GM15510 (cell line): ENCODE data around the gene PLCL2.

Experiments used
- POLR2A ChIP-seq: IDR thresholded peaks from 3 replicates; pipeline ENCODE4 v1.6.1; 2011; ENCODE audit warnings: borderline replicate concordance; ENCODE audit not compliant: insufficient read length; ENCODE audit errors: extremely low read depth

PLCL2 gene

DNA sequence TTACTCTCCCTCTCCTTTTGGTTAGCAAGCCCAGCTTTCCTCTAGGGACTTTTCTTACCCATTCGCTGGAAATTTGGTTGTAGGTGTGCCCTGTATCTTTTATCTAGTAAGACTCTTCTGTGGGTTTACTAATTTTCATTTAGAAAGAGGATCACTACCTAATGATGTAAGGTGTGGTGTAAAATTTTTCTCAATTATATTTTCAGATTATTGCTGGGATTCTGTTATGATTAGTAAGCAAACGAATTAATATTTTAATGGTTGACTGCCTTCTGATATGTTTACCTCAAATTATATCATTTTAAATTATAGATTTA is 28.5 kb downstream of the PLCL2 start:
- TF ChIP-seq POLR2A, result no peak

DNA sequence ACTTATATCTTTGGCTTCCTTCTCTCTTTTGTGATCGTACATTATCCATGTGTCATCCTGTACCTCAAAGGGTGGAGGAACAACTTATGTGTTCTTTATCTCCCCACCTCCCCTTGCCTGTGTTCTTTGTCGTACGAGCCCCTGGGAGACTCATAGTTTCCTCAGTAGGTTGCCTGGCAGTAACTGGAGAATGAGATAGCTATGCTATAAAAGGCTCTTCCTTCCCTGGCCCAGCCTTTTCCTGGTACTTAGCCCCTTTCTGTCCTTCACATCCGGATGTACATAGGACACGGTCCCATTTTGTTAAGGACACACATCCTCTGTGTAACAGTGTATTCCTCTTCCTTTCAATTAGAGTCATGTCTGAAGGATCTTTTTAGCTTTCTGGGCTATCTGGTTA is 32.1 kb downstream of the PLCL2 start:
- no peak for TF ChIP-seq POLR2A

DNA sequence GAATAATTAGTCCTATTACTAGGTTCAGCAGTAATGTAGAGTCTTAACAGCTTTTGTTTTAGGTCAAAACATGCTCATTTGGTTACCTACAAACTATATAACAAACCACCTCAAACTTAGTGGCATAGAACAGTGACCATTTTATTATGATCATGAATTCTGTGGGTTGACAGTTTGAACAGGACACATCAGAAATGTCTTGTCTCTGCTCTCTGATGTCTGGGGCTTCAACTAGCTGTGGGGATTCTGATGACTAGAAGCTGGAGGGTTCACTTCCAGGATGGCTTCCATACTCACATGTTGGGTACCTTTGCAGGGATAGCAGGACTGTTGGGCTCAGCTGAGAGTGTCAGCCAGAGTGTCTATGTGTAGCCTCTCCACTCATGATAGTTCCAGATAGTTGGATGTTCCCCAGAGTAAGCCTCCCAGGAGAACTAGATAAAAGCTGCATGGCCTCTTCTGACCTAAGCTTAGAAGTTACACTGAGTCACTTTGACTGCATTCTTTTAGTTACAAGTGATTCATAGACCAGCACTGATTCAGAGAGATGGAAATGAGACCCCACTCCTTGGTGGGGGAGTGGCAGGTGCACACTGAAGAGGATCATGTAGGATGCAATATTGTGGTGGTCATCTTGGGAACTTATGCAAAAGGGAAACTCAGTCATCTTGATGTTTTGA is 32.6 kb downstream of the PLCL2 start:
- TF ChIP-seq POLR2A, result no peak

DNA sequence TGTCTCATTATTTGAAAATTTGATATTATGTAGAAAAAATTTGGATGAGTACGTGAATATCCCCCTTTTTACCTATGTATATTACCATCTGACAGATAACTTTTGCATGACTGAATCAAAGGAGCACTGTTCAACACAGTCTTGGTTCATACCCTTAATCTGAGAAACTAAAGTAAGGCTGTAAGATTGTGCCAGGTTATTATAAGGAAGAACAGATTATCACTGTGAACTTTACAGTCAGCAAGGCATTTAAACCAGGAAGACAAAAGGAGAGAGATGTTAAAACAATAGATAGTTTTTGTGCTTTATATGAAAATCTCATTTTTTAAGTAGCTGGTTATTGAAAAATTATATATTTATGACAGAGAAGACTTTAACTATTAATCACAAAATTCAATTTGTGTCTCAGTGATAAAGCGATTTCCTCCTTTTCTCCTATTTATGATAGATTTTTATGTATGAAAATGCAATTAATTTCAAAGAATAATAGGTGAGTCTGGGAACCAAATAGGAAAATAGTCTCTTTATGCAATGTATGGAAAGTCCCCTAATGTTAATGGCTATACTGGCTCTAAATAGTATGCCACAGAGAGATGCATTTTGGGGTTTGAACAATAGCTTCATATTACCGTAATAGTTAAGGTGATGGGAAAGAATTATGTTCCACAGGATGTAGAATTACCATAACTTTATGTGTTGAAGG is 33.4 kb downstream of the PLCL2 start:
- TF ChIP-seq POLR2A, result no peak

DNA sequence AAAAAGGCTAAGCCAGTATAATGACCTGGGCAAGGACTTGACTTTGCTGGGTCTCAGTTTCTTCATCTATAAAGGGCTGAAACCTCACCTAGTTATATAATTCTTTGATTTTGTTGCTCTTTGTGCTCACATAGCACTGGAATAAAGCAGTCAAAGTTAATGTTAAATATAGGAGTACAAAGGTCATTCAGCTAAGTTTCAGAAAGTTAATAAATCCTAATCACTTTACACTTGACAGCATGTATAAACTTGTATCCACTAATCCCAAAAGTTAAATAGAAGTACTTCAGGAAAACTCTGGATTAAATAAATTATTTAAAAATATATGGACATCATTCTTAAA is 33.9 kb downstream of the PLCL2 start:
- no peak for TF ChIP-seq POLR2A

DNA sequence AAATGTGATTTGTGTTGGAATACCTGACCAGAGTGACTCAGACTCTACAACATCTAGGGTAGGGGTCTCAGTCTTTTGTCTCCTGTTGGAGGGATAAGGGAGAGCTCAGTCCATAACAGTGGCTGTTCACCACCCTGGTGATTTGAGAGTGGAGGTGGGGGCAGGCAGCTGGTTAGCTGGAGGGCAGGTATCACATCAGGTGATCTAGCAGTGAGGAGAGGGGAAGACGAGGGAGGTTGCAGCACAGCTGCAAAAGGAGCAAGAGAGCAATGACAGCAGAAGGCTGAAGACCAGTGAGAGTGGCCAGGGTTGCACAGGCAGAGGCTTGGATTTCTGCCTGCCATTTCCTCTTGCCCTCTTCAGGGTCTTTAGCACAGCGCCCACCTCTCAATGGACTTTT is 38.4 kb downstream of the PLCL2 start:
- TF ChIP-seq POLR2A, result no peak

DNA sequence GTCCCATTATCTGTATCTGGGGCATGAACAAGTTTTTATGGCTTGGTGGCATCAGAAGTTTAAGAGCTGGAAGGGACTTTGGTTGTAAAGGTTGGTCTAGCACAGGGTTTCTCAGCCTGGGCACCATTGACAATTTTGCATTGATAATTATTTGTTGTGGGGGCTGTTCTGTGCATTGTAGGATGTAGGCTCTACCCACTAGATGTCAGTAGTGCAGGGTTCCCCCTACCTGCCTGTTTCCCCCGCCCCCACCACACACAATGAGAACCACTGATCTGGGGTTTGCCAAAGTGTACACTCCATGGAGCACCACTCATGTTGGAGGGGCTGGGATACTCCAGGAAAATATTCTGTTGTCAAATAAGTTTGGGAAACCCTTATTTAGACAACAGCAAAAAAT is 42.7 kb downstream of the PLCL2 start:
- no peak for TF ChIP-seq POLR2A

DNA sequence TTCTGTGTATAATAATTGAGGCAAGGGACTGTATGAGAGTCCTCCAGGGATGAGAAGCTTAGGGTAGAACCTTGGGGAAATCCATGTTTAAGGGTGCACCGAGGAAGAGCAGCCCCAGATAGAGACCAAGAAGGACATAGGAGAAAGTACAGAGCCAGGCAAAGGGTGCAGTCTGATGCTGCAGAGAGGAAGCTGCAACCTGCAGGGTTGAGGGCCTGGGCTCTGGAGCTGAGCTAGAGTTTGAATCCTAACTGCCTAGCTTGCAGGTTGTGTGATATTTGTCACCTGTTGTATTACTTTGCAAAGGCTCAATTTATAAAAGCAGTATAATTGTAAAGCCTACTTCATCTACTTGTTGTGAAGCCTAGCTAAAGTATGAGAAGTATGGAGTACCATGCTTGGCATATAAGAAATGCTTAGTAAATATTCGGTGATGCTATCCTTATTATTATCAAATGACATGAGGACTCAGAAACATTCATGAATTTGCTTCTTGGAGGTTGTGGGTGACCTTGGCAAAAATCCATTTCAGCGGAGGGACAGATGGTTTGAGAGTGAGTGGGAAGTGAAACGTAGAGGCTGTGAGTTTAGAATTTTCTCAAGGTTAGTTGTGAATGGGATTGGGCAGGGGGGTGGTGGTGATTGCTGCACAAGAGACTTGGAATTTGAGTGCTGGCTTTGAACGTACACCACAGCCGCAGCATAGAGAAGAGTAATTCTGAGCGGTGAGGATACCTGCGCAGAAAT is 43.8 kb downstream of the PLCL2 start:
- TF ChIP-seq POLR2A, result no peak

DNA sequence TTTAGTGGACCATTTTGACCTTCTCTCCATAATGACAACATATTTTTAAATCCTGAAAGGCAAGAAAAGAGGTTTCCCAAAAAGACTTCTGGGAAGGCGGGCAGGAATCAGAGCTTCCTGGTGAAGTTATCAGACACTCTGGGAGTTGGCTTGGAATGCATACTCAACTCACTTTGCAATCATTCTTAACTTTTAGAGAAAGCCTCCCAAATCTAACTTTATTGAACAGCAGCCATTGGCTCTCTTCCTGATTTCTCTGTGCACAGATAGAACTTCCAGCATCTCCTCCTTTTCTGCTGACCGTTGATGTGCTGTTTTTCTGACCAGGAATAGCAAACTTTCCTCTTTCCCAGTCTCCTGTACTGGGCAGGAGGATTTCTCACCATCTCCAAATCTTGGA is 44.6 kb downstream of the PLCL2 start:
- no peak for TF ChIP-seq POLR2A

DNA sequence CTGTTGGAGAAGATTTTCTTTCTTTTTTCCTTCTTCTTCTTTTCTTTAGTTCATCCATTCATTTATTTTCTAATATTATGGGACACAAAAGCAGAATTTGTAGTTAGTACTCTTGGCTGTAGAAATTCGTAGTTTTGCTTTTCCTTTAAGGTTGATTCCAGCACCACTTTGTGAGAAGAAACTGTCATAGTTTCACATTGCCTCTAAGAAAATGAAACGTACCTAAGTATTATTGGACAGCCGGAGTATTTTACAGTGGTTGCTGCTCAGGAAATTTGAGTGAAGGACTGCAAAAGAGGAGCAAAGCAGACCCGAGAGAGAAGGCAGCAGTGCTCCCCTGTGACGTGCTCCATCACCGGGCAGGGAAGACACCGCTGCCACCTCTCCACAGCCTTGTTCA is 48.1 kb downstream of the PLCL2 start:
- no peak for TF ChIP-seq POLR2A

DNA sequence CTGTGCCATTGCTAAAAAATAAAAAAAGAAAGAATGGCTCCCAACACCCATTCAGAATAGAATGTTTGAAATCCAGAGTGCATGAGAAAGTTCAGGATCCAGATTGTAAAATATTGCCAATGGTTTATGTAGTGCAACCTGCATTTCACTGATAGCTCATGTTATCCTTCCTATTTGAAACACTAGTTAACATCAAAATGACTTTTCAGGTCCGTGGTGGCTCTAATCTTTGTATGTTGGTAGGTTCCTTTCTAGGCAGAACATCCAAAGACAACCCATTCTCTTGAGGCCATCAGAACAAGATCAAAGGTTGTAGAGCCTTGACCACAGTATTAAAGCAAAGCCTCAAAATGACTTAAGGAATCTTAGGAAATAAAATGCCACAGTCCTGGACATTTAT is 51.0 kb downstream of the PLCL2 start:
- TF ChIP-seq POLR2A, result no peak

DNA sequence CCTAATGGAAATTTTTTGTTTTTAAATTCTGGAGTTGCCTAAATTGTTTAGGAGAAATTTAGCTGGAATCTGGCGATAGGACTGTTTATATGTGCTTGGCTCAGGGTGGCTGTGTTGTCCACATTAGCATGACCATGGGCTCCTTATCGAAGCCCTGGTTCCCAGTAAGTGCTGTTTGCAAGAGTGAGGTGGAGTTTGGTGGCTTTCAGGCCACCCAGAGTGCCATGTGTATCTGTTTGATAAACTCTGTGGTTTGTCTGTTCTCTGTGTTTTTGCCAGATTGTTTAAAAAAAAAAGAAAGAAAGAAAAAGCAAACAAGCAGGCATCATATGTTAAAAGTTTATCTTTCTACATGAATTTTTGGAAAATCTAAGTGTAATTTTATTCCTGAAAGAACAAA is 51.5 kb downstream of the PLCL2 start:
- TF ChIP-seq POLR2A, result no peak

DNA sequence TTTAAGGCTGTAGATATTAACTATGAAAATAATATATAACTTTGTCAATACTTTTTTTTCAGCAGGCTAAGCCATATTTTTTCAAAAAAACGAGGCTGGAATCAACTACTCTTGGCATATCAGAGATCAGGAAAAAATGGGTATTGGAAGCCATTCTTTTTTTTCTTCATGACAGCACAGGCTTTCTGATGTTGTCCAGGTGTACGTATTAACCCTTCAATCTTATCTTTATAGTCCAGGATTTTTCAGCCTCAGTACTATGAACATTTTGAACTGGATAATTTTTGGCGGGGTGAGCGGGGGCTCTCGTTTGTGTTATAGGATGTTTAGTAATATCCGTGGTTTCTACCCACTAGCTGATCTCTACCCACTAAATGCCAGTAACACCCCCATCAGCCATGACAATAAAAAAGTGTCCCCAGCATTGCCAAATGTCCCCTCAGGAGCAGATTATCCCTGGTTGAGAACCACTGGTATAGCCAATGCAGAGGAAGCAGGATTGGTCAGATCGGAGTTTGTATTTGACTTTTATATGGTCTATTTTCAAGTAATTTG is 52.0 kb downstream of the PLCL2 start:
- no peak for TF ChIP-seq POLR2A

DNA sequence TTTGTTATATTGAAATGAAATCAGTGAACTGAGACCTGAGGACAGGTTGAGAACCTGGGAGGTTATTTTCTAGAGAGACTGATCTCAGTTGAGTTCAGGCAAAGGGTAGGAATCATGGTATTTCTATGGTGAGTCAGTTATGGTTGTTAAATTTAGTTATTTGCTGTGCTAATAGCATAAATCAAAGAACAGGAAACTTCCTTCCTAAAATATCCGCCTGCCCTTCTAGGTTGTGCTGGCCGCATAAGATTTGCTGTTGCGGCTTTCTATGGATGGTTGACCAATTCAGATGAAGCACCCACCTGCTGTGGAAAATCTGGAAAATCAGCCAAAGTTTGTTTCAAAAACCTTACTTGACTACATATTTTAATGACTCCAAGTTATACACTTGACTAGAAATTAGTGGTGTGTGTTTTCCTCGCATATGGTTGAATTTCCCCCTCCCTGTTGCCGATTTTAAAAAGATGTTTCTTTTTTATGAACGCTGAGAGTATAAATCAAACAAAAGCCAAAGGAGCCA is 52.6 kb downstream of the PLCL2 start:
- TF ChIP-seq POLR2A, result no peak
